HEK293 (cell line): Measurements from ENCODE around the gene CD3D.

Source experiments
- CTCF ChIA-PET: fragments of 350-600 bp; formaldehyde crosslinking; extraction: SDS; loops from one replicate; lab custom pipeline; 2021; ENCODE audit warnings: antibody characterized with exemption; lab: Yijun Ruan, JAX
- POLR2A ChIA-PET: fragments of 300-600 bp; formaldehyde crosslinking; extraction: SDS; loops from one replicate; lab custom pipeline; 2020; ENCODE audit warnings: antibody characterized with exemption, inconsistent platforms; lab: Yijun Ruan, JAX
- H3K27ac ChIP-seq: fragments of 200-500 bp; sonication (Bioruptor generic); 2 replicates; pipeline ENCODE4 v1.5.1; 2014; ENCODE audit warnings: low read depth, low read length, control low read depth, inconsistent platforms; ENCODE audit errors: extremely low read depth
- H3K36me3 ChIP-seq, 2 experiments: fragments of 200-500 bp in 1 of 2; sonication (Bioruptor generic) in 1 of 2; 1 replicate in 1 of 2; 2 replicates in 1 of 2; pipeline ENCODE4 v1.5.1; 2014 to 2017; ENCODE audit warnings: inconsistent platforms in 2 of 2, low read length in 2 of 2; ENCODE audit not compliant: control insufficient read depth in 2 of 2, insufficient read depth in 1 of 2
- H3K4me1 ChIP-seq: fragments of 200-500 bp; sonication (Bioruptor generic); 2 replicates; pipeline ENCODE4 v1.5.1; 2014; ENCODE audit warnings: mild to moderate bottlenecking, low read length, inconsistent platforms; ENCODE audit not compliant: control insufficient read depth, insufficient read depth
- H3K4me3 ChIP-seq: 2 replicates; pipeline ENCODE4 v1.5.1; 2011; ENCODE audit warnings: low read depth, mild to moderate bottlenecking, control low read depth, low read length, moderate library complexity
- H3K9me3 ChIP-seq: fragments of 200-500 bp; sonication (Bioruptor generic); 2 replicates; pipeline ENCODE4 v1.5.1; 2014; ENCODE audit warnings: low read depth, low read length, inconsistent platforms; ENCODE audit not compliant: control insufficient read depth, insufficient read depth
- GLIS1 ChIP-seq: fragments of 450-650 bp; formaldehyde crosslinking; IDR thresholded peaks from 2 replicates; pipeline ENCODE4 v1.5.1; 2016; ENCODE audit warnings: missing biosample characterization, missing genetic modification characterization
- HOXD13 ChIP-seq: sonication (generic); formaldehyde crosslinking; IDR thresholded peaks from 2 replicates; pipeline ENCODE4 v1.8.0; 2022; ENCODE audit warnings: missing genetic modification reagents, borderline replicate concordance
- KLF17 ChIP-seq: fragments of 450-650 bp; formaldehyde crosslinking; IDR thresholded peaks from 2 replicates; pipeline ENCODE4 v1.5.1; 2016; ENCODE audit warnings: missing biosample characterization, missing genetic modification characterization
- KLF8 ChIP-seq: fragments of 450-650 bp; formaldehyde crosslinking; IDR thresholded peaks from 2 replicates; pipeline ENCODE4 v1.5.1; 2016; ENCODE audit warnings: missing biosample characterization, missing genetic modification characterization
- KLF9 ChIP-seq: fragments of 450-650 bp; formaldehyde crosslinking; IDR thresholded peaks from 2 replicates; pipeline ENCODE4 v1.5.1; 2016; ENCODE audit warnings: missing biosample characterization, missing genetic modification characterization, low read depth
- SETDB1 ChIP-seq: IDR thresholded peaks from one replicate; pipeline ENCODE4 v1.6.1; 2017; ENCODE audit warnings: mild to moderate bottlenecking, low read length, moderate library complexity, mixed read lengths; ENCODE audit not compliant: insufficient read length
- WT1 ChIP-seq: fragments of 450-650 bp; formaldehyde crosslinking; IDR thresholded peaks from 2 replicates; pipeline ENCODE4 v1.5.1; 2016; ENCODE audit warnings: missing biosample characterization, missing genetic modification characterization
- ZNF10 ChIP-seq: fragments of 450-650 bp; formaldehyde crosslinking; IDR thresholded peaks from 2 replicates; pipeline ENCODE4 v1.5.1; 2017; ENCODE audit warnings: missing biosample characterization, missing genetic modification characterization
- ZNF133 ChIP-seq: fragments of 450-650 bp; formaldehyde crosslinking; IDR thresholded peaks from 2 replicates; pipeline ENCODE4 v1.5.1; 2016; ENCODE audit warnings: missing biosample characterization, missing genetic modification characterization
- ZNF16 ChIP-seq: fragments of 450-650 bp; formaldehyde crosslinking; IDR thresholded peaks from 2 replicates; pipeline ENCODE4 v1.5.1; 2016; ENCODE audit warnings: low read depth, missing biosample characterization, missing genetic modification characterization
- ZNF202 ChIP-seq: fragments of 450-650 bp; formaldehyde crosslinking; IDR thresholded peaks from 2 replicates; pipeline ENCODE4 v1.5.1; 2016; ENCODE audit warnings: missing biosample characterization, missing genetic modification characterization, borderline replicate concordance
- ZNF24 ChIP-seq: fragments of 450-650 bp; formaldehyde crosslinking; IDR thresholded peaks from 2 replicates; pipeline ENCODE4 v1.5.1; 2016; ENCODE audit warnings: missing biosample characterization, missing genetic modification characterization
- ZNF292 ChIP-seq: fragments of 450-650 bp; formaldehyde crosslinking; IDR thresholded peaks from 2 replicates; pipeline ENCODE4 v1.5.1; 2016; ENCODE audit warnings: low read depth, missing biosample characterization, missing genetic modification characterization, borderline replicate concordance
- ZNF341 ChIP-seq: fragments of 450-650 bp; formaldehyde crosslinking; IDR thresholded peaks from 2 replicates; pipeline ENCODE4; 2016; ENCODE audit warnings: low read depth, missing biosample characterization, missing genetic modification characterization
- ZNF449 ChIP-seq: fragments of 450-650 bp; formaldehyde crosslinking; IDR thresholded peaks from 2 replicates; pipeline ENCODE4 v1.5.1; 2017; ENCODE audit warnings: missing biosample characterization, mild to moderate bottlenecking, missing genetic modification characterization, moderate library complexity
- ZNF558 ChIP-seq: fragments of 450-650 bp; formaldehyde crosslinking; IDR thresholded peaks from 2 replicates; pipeline ENCODE4 v1.5.1; 2016; ENCODE audit warnings: missing biosample characterization, missing genetic modification characterization
- ZNF654 ChIP-seq: fragments of 450-650 bp; formaldehyde crosslinking; IDR thresholded peaks from 2 replicates; pipeline ENCODE4 v1.5.1; 2016; ENCODE audit warnings: low read depth, missing biosample characterization, missing genetic modification characterization
- ZNF677 ChIP-seq: fragments of 450-650 bp; IDR thresholded peaks from 2 replicates; pipeline ENCODE4 v1.5.0; 2018; ENCODE audit warnings: missing biosample characterization, mild to moderate bottlenecking, missing genetic modification characterization, moderate library complexity
- ZNF707 ChIP-seq: fragments of 450-650 bp; formaldehyde crosslinking; IDR thresholded peaks from 2 replicates; pipeline ENCODE4 v1.5.1; 2016; ENCODE audit warnings: missing biosample characterization, missing genetic modification characterization
- ZNF785 ChIP-seq: fragments of 450-650 bp; formaldehyde crosslinking; IDR thresholded peaks from 2 replicates; pipeline ENCODE4 v1.5.1; 2016; ENCODE audit warnings: missing biosample characterization, missing genetic modification characterization
- ZSCAN5A ChIP-seq: fragments of 450-650 bp; formaldehyde crosslinking; IDR thresholded peaks from 2 replicates; pipeline ENCODE4 v1.5.1; 2016; ENCODE audit warnings: missing biosample characterization, missing genetic modification characterization

The CD3D gene

GRCh38 chr11:118291477-118292135 lies 50.9 kb downstream of the CD3D start:
- Histone ChIP-seq H3K9me3 (no peaks in the 10 kb centered on the region), H3K4me1 (no peaks in the 10 kb centered on the region), H3K27ac (no peak overlapping the region), H3K4me3 (no peak overlapping the region), H3K36me3 (no peaks in the 10 kb centered on the region)
- POLR2A ChIA-PET: no interaction called here
- no peak for TF ChIP-seq ZSCAN5A (tag by site-specific recombination)
- no peak for TF ChIP-seq ZNF707 (tag by site-specific recombination)
- TF ChIP-seq KLF9 (tag by site-specific recombination): no peak
- TF ChIP-seq KLF8 (tag by site-specific recombination): no peak
- no peak for TF ChIP-seq ZNF24 (tag by site-specific recombination)
- TF ChIP-seq ZNF292 (tag by site-specific recombination): no peak
- no peak for TF ChIP-seq ZNF133
- TF ChIP-seq ZNF10: no peak
- TF ChIP-seq ZNF341 (tag by site-specific recombination): no peak
- TF ChIP-seq WT1 (tag by site-specific recombination): no peak
- no peak for TF ChIP-seq SETDB1
- TF ChIP-seq ZNF16 (tag by site-specific recombination): no peak
- TF ChIP-seq ZNF677 (tag by site-specific recombination): no peak
- no peak for TF ChIP-seq GLIS1 (tag by site-specific recombination)
- TF ChIP-seq ZNF202: no peak
- no peak for TF ChIP-seq ZNF785 (tag by site-specific recombination)
- no peak for TF ChIP-seq ZNF558 (tag by site-specific recombination)
- no peak for TF ChIP-seq ZNF449 (tag by site-specific recombination)
- TF ChIP-seq KLF17 (tag by site-specific recombination): no peak
- TF ChIP-seq, all 188 proteins: peak for 0
- CTCF ChIA-PET: interaction anchor here (0.6 to 2.7 kb wide), 7 partner anchors 17 to 147 kb away, joined by 3 to 25 read pairs (median 5); no protein-coding TSS in a partner anchor

GRCh38 chr11:118290923-118291322 lies 51.6 kb downstream of the CD3D start:
- H3K4me3 ChIP-seq: no peak overlapping the region

More at GRCh38 chr11:118290923-118291322, 51.6 kb downstream of the CD3D start:
- POLR2A ChIA-PET: no interaction called here
- no peaks in the 10 kb centered on the region for H3K9me3 ChIP-seq
- CTCF ChIA-PET: interaction anchor here (0.6 to 2.7 kb wide), 8 partner anchors 9 to 146 kb away, joined by 3 to 25 read pairs (median 5); no protein-coding TSS in a partner anchor
- H3K4me1 ChIP-seq: no peaks in the 10 kb centered on the region
- H3K36me3 ChIP-seq: no peaks in the 10 kb centered on the region
- H3K27ac ChIP-seq: no peak overlapping the region
- TF ChIP-seq ZNF654 (tag by site-specific recombination) (peak; percentile 32; the same call in 1 of the 2 replicates), HOXD13 (CRISPR knock-in tag) (no peak)
